ENCODE data around the gene WHRN. TPM values are rescaled to one million over a fixed set of nuclear protein-coding genes. Genes with fewer than 3 reads are reported as not detected.

WHRN gene
- polyA plus RNA-seq, 1 donor from 2014 or later, result 2.5 TPM

GRCh38 chr9:114372921-114373448 is 132.3 kb downstream of the WHRN start:
- H3K27ac ChIP-seq (ENCODE audit: low read length), result no peak overlapping the region
- H3K27me3 ChIP-seq (ENCODE audit: insufficient read depth, low read depth, low read length), result no peaks in the 10 kb centered on the region
- H3K9ac ChIP-seq (ENCODE audit: low read length), result no peak overlapping the region
- H4K20me1 ChIP-seq (ENCODE audit: insufficient read depth), result no peaks in the 10 kb centered on the region
- no peak overlapping the region for H3K4me3 ChIP-seq (ENCODE audit: low read length)
- no peak for TF ChIP-seq SMC3 (conservative IDR thresholded peaks at IDR 0.05; ENCODE audit: poor library complexity)
- TF ChIP-seq, protein P1, sequence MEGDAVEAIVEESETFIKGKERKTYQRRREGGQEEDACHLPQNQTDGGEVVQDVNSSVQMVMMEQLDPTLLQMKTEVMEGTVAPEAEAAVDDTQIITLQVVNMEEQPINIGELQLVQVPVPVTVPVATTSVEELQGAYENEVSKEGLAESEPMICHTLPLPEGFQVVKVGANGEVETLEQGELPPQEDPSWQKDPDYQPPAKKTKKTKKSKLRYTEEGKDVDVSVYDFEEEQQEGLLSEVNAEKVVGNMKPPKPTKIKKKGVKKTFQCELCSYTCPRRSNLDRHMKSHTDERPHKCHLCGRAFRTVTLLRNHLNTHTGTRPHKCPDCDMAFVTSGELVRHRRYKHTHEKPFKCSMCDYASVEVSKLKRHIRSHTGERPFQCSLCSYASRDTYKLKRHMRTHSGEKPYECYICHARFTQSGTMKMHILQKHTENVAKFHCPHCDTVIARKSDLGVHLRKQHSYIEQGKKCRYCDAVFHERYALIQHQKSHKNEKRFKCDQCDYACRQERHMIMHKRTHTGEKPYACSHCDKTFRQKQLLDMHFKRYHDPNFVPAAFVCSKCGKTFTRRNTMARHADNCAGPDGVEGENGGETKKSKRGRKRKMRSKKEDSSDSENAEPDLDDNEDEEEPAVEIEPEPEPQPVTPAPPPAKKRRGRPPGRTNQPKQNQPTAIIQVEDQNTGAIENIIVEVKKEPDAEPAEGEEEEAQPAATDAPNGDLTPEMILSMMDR (IDR thresholded peaks at IDR 0.05; ENCODE audit: poor library complexity, severe bottlenecking), result no peak
- no peak for TF ChIP-seq EZH2 (IDR thresholded peaks at IDR 0.05; ENCODE audit: borderline replicate concordance, insufficient read depth, low read length, poor library complexity, severe bottlenecking)
- TF ChIP-seq MXI1 (conservative IDR thresholded peaks at IDR 0.05; ENCODE audit: poor library complexity, severe bottlenecking), result no peak
- no peak for TF ChIP-seq TAF1 (IDR thresholded peaks at IDR 0.05; ENCODE audit: low read depth)
- no peak for TF ChIP-seq EP300 (conservative IDR thresholded peaks at IDR 0.05; ENCODE audit: poor library complexity, severe bottlenecking)
- TF ChIP-seq REST (IDR thresholded peaks at IDR 0.05; ENCODE audit: borderline replicate concordance), result no peak
- TF ChIP-seq RAD21 (conservative IDR thresholded peaks at IDR 0.05), result no peak
- TF ChIP-seq POLR2AphosphoS5 (IDR thresholded peaks at IDR 0.05), result no peak
- H3K9me3 ChIP-seq (ENCODE audit: low read length), result no peaks in the 10 kb centered on the region
- H3K9me2 ChIP-seq (ENCODE audit: insufficient read depth, low read length), result no peaks in the 10 kb centered on the region
- H2AFZ ChIP-seq (ENCODE audit: low read depth, low read length), result no peak overlapping the region
- H3F3A ChIP-seq (ENCODE audit: insufficient read depth, low read length, poor library complexity, severe bottlenecking), result no peaks in the 10 kb centered on the region
- H3K36me3 ChIP-seq (ENCODE audit: insufficient read depth, low read length), result no peaks in the 10 kb centered on the region
- no peaks in the 10 kb centered on the region for H3K79me2 ChIP-seq (replicated peaks; ENCODE audit: insufficient read depth, low read length)
- no peak overlapping the region for H3K4me2 ChIP-seq (ENCODE audit: low read length)

- Histone ChIP-seq H3K9me3 (ENCODE audit: low read length) (no peaks in the 10 kb centered on the region), H3K4me2 (ENCODE audit: low read length) (no peak overlapping the region), H3K9ac (ENCODE audit: low read length) (no peak overlapping the region), H3K27ac (ENCODE audit: low read length) (no peak overlapping the region), H2AFZ (ENCODE audit: low read depth, low read length) (no peak overlapping the region), H3F3A (ENCODE audit: insufficient read depth, low read length, poor library complexity, severe bottlenecking) (no peaks in the 10 kb centered on the region), H4K20me1 (ENCODE audit: insufficient read depth) (no peaks in the 10 kb centered on the region), H3K36me3 (ENCODE audit: insufficient read depth, low read length) (no peaks in the 10 kb centered on the region), H3K27me3 (ENCODE audit: insufficient read depth, low read depth, low read length) (no peaks in the 10 kb centered on the region), H3K9me2 (ENCODE audit: insufficient read depth, low read length) (no peaks in the 10 kb centered on the region), H3K79me2 (replicated peaks; ENCODE audit: insufficient read depth, low read length) (no peaks in the 10 kb centered on the region), H3K4me3 (ENCODE audit: low read length) (no peak overlapping the region)
- no peak for TF ChIP-seq POLR2AphosphoS5 (IDR thresholded peaks at IDR 0.05)
- no peak for TF ChIP-seq MXI1 (conservative IDR thresholded peaks at IDR 0.05; ENCODE audit: poor library complexity, severe bottlenecking)
- TF ChIP-seq SMC3 (conservative IDR thresholded peaks at IDR 0.05; ENCODE audit: poor library complexity), result no peak
- no peak for TF ChIP-seq EP300 (conservative IDR thresholded peaks at IDR 0.05; ENCODE audit: poor library complexity, severe bottlenecking)
- TF ChIP-seq TAF1 (IDR thresholded peaks at IDR 0.05; ENCODE audit: low read depth), result no peak
- TF ChIP-seq REST (IDR thresholded peaks at IDR 0.05; ENCODE audit: borderline replicate concordance), result no peak
- no peak for TF ChIP-seq RAD21 (conservative IDR thresholded peaks at IDR 0.05)
- no peak for TF ChIP-seq EZH2 (IDR thresholded peaks at IDR 0.05; ENCODE audit: borderline replicate concordance, insufficient read depth, low read length, poor library complexity, severe bottlenecking)
- TF ChIP-seq, protein P1 (IDR thresholded peaks at IDR 0.05; ENCODE audit: poor library complexity, severe bottlenecking), result no peak
These were observed 133.0 kb downstream of the WHRN start for GRCh38 chr9:114371973-114372917.

All from neural cell (in vitro differentiated cells).